Left forelimb (tissue), 1 donor: ENCODE results near the gene DPP7.
"Not testable (repeated sequence)": the region's sequence is repeated elsewhere in the genome, so short reads cannot be mapped to it uniquely, and the experiment has no call there.

ENCODE experiments used
- DNase-seq: peaks from one replicate; pipeline ENCODE4 v3.0.0-alpha.2; 2018; ENCODE audit warnings: low spot score

The DPP7 gene

DNA sequence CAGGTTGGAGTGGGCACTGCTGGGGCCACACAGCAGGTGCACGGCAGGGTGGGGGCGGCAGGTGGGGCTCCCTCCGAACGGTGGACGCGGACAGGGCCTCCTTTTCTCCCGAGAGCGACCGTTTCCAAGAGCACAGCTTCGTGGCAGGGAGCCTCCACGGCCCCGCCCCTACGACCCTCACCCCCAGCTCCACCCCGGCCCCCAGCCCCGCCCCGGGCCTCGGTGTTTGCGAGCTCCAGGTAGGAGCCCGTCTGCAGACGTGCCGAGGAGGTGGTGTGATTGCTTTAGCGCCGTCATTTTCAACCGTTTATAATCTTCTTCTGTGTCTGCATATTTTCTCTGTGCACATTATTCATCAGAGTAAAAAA lies 33.2 kb upstream of the DPP7 start:
- no peak for DNase-seq

DNA sequence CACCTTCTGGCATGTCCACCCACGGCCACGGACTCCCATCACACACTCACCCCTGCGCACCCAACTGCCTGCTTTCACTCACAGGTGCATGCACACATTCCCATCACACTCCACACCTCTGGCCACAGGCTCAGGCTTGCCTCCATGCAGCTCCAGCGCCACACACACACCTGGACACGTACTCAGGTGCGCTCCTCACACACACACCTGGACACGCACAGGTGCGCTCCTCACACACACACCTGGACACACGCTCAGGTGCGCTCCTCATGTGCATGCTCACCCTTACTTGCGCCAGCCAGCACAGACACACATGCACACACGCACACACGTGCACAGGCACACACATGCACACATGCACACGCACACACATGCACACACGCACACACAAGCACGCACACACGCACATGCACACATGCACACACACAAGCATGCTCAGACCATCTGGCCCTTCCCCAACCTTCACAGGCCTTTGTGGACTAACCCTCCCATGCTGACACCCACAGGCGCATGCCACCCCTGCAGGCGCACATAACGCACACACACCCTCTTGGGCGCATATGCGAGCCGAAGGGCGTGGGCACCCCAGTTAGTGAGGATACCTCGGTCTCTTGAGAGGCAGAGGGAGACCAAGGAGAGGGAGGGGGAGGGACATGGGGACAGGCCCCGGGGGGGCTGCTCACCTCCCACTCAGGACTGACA lies 32.7 kb upstream of the DPP7 start:
- DNase-seq = no peak

DNA sequence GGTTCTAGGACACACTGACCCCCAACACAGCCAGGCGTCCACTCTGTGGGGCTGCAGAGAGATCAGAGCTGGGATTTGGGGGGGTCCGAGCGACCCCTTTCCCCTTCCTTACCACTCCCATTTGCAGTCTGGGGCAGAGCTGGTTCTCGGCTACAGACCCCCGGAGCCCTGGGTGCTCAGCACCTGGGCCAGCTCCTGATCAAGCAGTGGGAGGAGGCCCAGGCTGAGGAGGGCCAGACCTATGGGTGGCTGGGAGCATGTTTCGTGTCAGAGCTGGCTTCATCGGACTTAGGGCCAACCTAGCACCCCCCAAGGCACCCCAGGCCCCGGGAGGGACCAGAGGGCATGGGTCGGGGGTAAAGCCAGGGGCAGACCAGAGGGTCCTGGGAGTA lies 32.0 kb upstream of the DPP7 start:
- DNase-seq = no peak

DNA sequence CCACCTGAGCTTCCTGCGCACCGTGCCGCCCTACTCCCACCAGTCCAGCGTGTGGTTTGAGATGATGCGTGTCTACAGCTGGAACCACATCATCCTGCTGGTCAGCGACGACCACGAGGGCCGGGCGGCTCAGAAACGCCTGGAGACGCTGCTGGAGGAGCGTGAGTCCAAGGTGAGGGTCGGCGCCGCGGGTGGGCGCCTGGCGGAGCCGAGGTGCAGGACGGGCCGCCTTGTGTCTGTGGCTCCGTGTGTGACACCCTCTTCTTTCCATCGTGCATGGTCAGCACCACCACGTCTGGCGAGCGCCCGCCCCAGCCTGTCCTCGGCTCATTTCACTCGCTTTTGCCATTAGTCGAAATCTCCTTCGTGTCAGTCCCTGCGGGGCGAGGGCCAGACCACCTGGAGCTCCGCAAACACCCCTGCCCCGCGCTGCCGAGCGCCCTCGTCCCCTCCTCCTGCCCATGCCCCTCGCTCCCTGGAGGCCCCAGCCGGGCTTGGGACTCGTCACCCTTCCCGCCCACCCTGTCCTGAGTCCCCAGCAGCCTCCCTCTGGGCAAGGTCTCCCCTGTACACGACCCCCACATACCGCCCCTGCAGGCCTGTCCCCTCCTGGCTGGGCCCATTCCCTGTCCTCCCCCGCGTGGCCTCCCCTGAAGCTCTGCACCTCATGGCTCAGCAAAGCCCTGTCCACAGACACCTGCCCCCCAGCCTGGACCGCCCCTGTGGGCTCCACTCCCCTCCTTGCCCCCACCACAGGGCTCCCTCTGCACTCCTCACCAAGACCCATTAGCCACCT lies 31.4 kb upstream of the DPP7 start:
- no peak for DNase-seq

DNA sequence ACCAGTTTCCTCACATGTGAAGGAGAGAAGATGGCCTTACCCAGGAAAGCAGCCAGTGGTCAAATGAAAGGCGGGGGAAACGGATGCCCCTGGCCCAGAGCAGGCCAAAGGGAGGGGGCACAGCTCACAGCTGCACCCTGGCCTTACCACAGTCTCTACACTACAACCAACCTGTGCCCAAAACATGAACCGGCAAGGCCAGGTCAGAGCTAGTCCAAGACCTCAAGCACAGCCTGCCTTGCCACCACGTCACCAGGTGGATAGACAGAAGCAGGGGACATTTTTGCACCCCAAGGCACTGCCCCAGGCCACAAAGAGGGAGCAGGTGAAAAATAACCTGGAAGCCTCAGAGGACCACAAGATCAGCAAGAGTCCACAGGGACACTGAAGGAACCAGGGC lies 28.9 kb upstream of the DPP7 start:
- DNase-seq = no peak

DNA sequence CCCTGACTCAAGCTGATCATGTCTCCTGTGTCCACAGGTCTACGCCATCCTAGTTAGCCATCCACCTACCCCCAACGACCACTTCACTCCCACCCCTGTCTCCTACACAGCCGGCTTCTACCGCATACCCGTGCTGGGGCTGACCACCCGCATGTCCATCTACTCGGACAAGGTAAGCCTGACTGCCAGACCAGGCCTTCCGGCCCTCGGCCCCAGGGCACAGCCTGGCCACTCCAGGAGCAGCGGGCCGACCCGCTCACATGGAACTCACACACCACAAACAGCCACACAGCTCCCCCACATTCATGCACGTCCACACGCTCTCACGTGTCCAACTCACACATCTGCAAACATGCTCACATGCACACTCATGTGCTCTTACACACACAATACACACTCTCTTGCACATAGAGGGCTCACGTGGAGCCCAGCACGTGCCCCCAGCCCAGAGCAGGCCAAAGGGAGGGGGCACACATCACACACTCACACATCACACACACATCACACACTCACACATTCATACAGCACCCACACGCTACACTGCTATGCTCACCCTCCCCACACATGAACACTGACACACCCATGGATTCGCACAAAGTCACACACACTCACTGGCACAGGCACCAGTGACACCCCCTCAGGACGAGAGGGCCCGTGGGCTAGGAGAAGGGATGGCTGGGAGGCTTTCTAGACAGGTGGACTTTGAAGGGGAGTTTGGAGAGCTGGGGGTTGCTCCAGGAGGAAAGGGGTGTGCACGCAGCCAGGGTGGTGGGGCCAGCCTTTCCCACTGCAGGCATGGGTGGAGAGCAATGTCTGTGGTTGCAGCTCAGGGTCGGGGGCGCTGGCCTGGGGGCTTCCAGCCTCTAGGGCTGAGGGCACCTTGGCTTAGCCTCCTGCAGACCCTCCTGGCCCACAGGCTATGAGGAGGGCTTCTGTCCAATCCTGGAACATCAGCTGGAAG lies 27.7 kb upstream of the DPP7 start:
- DNase-seq = no peak

DNA sequence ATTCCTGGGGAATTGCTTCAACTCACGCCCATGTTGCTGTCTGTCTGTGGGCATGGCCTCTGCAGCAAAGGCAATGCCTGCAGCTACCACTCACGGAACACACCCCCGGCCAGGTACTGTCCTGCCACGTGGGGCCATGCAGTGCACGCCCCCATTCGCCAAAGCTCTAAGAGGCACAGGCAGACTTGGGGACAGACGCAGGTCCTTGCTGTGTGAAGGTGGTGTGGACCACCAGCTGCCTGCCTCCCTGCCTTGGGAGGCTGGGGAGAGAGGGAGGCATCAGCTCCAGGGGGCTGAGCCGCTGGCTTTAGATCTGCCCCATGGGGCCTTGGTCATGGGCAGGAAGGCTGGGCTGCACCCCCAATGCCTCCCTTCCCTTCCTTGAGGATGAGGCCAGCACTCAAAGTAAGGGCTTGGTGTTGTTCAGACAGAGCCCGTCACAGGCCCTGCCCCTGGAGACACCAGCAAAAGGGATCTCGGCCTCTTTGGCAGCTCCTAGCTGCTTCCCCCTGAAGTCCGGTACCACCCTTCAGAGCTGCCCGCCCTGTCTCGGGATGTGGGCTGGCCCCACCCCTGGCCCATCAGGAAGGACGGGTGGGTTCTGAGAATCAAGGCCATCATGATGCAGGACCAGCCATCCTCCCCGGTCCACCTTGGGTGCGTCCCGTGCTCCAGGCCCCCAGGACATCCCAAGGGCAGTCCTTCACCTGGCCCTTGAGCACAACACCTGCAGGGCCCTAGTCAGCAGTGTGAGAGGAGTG lies 26.7 kb upstream of the DPP7 start:
- DNase-seq = no peak

DNA sequence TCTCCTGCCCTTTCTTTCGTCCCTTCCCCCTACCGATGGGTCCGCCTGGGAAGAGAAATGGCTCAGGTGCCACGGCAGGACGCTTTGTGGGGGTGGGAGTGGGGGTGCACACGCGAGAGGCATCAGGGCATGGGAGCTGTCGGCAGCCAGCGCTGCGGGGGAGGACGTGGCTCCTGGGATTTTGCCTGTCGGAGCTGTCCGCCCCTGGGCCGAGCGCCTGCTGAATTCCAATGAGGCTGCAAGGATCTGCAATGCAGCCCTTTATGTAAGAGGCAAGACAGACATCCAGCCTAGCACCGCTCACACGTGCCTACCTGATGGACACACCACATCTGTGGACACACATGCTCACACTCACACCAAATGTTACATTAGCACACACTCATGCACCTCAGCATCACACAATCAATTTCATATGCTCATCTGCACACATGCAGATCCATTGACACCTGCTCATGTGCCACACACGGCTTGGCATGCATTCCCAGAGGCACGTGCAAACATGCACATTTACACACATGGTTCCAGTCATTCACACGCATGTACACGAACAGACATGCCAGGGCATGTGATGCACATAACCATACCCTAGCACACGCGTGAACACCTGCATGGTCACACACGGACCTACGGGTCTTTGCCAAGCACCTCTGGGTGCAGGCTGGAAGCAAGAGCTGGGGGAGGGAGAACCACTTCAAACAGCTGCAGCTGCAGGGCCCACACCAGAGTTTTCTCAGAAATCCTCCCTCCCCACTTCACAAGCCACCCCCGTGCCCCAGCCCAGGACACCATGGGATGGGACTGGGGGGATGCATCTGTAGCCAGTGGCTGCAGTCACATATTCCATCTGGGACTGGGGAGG lies 25.8 kb upstream of the DPP7 start:
- DNase-seq = no peak

DNA sequence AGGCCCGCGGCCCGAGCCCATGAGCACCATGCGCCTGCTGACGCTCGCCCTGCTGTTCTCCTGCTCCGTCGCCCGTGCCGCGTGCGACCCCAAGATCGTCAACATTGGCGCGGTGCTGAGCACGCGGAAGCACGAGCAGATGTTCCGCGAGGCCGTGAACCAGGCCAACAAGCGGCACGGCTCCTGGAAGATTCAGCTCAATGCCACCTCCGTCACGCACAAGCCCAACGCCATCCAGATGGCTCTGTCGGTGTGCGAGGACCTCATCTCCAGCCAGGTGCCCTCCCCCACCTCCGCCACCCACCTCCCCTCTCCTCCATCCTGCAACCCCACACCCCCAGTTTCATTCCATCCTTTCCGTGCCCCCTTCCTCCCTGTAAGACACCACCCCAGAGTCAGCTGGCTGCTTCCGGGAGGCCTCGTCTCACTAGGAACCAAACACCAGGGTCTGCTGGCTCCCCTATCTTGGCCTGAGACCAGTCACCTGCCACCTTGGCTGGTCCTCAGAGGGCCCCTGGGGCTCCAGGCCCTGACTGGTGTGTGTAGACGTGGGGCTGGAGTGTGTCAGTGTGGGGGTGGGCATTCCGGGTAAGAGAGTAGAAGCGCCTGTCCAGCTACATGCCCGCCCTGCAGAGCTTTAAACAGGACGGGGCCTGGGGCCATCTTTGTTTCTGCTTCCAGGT lies 25.1 kb upstream of the DPP7 start:
- no peak for DNase-seq

DNA sequence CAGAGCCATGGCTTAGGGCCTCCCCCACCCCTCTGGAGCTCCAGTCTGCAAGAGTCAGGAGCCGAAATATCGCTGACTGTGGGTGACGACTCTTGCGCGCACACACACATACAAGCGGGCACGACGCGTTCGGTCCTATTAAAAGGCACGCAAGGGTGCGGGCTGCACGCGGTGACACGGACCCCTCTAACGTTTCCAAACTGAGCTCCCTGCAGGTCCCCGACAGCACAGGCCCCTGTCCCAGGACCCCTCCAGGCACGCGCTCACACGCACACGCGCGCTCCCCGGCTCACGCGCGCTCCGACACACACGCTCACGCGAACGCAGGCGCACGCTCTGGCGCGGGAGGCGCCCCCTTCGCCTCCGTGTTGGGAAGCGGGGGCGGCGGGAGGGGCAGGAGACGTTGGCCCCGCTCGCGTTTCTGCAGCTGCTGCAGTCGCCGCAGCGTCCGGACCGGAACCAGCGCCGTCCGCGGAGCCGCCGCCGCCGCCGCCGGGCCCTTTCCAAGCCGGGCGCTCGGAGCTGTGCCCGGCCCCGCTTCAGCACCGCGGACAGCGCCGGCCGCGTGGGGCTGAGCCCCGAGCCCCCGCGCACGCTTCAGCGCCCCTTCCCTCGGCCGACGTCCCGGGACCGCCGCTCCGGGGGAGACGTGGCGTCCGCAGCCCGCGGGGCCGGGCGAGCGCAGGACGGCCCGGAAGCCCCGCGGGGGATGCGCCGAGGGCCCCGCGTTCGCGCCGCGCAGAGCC lies 24.4 kb upstream of the DPP7 start, which contains the start of gene GRIN1:
Gene GRIN1, plus strand, starts transcription at position 433 of the 746 bp plus-strand sequence. CDS start 333 bp downstream, outside the sequence.
- no peak for DNase-seq

DNA sequence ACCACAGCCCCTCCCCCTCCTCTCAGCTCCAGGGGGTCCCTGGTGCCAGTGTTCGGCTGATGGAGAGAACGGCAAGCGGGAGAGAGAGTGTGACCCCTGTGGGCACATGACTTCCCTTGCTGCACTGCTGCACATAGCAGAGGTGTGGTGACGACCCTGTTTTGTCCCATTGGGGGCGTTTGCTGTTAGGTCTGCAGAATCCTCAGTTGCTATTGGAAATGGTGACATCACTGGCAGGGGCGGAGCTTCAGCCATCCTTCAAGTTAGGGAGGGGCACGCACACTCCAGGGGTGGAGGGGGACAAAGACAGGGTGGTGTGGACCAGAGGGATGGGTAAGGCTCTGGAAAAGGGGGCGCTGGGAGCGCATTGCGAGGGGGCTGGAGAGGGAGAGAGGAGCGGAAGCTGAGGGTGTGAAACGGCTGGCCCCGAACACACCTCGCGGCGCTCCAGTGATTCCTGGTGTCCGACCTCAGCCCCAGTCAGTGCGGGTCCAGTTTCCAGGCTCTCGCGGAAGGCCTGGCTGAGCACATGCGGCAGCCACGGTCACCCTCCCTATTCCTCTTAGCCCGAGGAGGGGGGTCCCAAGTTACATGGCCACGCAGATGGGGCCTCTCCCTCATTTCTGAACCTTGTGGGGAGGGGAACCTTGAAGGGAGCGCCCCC lies 23.7 kb upstream of the DPP7 start:
- no peak for DNase-seq

DNA sequence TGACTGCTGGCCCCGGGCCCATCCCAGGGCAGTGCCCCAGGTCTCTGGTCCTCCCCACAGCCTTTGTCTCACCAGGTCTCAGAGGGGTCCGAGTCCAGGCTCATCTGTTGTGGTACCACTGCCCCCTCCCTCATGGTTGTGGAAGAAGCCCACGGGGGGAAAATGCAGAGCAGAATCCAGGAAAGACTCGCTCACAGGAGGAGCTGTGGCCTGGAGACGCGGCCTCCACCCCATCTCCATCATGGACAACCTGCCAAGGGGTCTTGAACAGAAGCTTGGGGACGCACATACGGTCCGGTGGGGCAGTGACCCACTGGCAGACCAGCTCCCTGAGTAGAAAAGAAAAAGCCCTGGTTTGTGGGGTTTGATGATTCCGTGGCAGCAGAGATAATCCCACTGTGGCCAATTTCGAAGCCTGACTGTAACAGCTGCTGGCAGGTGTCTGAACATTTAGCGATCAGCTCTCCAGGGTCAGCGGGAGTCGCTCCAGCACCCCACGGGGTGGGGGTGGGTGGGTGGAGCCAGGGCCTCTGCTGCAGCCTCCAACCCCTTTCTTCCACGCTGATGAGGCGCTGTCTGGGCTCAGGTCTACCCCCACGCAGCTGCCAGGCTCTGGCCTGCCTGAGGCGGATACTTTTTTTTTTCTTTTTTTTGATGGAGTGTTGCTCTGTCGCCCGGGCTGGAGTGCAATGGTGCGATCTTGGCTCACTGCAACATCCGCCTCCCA lies 22.5 kb upstream of the DPP7 start:
- no peak for DNase-seq

DNA sequence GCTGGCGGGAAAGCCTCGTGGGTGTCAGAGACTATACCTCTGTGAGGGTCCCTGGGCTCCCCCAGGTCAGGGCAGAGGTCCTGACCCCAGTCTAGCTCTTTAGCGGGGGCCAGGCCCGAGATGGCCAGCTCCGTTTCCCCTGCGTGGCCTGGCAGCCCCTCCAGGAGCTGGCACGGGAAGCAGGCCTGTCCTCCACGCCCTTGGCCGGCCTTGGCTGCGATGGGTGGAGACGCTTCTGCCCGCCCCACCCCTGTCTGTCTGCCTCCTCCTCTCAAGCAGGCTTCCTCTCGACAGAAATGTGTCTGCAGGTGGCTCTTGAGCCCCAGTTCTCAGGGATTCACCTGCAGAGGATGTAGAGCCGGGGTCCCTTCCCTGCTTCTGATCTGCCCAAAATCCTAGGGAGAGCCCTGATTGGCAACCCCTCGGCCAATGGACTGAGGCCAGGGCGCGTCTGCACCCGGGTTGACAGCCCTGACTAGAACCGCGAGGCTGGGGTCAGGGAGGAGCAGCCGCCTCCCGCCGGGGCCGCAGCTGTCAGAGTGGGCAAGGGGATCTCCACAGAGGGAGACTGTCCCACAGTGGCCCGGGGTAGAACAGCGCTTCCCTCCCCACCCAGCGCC lies 21.8 kb upstream of the DPP7 start:
- DNase-seq = no peak

DNA sequence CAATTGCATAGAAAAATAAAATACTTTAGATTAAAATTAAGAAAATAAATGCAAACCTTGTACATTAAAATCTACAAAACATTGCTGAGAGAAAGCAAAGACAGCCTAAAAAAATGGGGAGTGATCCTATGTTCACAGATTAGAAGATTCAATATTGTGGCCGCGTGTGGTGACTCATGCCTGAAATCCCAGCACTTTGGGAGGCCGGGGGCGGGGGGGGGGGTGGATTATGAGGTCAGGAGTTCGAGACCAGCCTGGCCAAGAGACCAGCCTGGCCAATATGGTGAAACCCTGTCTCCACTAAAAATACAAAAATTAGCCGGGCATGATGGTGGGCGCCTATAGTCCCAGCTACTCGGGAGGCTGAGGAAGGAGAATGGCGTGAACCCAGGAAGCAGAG lies 20.6 kb upstream of the DPP7 start:
- not testable (repeated sequence) for DNase-seq

DNA sequence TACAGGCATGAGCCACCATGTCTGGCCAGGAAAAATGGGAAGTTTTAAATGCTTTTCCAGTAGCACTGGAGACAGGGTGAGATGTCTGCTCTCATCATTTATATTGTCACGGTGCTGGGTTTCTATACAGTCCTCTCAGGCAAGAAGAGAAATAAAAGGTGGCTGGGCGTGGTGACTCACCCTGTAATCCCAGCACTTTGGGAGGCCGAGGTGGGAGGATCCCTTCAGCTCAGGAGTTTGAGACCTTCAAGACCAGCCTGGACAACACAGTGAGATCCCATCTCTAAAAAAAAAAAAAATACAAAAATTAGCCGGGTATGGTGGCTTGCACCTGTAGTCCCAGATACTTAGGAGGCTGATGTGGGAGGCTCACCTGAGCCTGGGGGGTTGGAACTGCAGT lies 19.7 kb upstream of the DPP7 start:
- DNase-seq = no peak

DNA sequence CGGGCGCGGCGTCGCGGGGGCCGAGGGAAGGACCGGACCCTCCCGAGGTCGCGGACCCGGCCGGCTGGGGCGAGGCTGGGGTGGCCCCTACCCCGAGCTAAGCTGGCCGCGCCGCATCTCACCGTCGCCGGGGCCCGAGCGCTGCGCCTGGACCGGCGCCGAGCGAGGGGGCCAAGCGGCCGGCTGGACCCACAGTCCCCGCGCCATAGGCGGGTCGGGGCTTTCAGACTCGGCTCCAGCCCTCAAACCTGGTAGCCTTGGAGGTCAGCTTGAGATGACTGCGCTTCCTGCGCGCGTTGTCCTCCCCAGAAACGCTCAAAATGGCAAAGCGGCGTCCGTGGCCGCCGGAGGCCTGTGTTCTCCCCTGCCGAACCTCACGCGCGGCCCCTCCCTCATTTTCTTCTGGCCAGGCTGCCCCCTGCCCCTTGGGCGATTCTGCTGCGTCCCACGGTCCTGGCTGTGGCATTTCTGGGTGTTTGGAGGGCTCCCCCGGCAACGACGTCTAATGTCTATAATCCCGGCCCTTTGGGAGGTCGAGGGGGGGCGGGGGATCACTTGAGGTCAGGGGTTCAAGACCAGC lies 15.7 kb upstream of the DPP7 start:
- no peak for DNase-seq

DNA sequence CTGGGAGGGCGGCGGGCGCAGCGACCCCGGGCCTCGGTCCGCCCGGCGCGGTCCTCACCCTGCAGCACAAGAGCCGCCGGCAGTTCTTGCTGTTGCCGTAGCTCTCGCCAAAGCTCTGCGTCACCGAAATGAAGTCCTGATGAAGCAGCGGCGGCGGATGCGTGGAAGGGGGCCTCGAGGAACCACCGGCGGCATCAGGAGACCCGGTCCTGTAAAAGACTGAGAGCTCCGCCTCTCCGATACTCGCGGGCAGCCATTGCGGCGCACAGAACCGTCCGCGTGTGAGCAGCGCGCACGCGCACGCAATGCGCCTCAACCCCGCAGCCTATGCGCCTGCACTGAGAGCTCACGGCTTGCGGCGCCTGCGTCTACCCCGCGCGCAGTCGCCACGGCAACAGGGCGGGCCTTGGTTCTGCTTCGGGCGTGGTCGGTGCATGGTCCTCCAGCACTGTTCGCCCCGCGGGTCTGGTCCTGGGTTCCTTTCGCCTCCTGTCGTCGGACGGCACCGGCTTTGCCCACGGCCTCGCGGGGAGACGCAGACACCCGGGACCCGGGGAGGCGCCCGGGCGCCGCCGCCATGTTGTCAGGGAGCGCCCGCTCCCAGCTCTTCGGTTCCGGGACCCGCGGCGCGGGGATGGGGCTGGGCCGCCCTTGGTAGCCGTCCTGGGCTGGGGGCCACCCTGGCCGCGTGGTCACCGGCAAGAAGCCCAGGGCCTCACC lies 15.1 kb upstream of the DPP7 start:
- DNase-seq = peak; percentile 90
